ENCODE data around the gene SEMA4G. TPM values are rescaled to one million over a fixed set of nuclear protein-coding genes. Genes with fewer than 3 reads are reported as not detected.
A peak's percentile ranks its signal among the peaks of the same experiment; 100 is the strongest.

The SEMA4G gene
- total and polyA plus RNA-seq, 2 of the 13 experiments (the other 11 are each of a cell fraction or from before 2014, with no cell fraction given): 46.2 to 207 TPM

GRCh38 chr10:100997360-100998182 lies 28.3 kb downstream of the SEMA4G start (continued):
- TF ChIP-seq, protein P1, sequence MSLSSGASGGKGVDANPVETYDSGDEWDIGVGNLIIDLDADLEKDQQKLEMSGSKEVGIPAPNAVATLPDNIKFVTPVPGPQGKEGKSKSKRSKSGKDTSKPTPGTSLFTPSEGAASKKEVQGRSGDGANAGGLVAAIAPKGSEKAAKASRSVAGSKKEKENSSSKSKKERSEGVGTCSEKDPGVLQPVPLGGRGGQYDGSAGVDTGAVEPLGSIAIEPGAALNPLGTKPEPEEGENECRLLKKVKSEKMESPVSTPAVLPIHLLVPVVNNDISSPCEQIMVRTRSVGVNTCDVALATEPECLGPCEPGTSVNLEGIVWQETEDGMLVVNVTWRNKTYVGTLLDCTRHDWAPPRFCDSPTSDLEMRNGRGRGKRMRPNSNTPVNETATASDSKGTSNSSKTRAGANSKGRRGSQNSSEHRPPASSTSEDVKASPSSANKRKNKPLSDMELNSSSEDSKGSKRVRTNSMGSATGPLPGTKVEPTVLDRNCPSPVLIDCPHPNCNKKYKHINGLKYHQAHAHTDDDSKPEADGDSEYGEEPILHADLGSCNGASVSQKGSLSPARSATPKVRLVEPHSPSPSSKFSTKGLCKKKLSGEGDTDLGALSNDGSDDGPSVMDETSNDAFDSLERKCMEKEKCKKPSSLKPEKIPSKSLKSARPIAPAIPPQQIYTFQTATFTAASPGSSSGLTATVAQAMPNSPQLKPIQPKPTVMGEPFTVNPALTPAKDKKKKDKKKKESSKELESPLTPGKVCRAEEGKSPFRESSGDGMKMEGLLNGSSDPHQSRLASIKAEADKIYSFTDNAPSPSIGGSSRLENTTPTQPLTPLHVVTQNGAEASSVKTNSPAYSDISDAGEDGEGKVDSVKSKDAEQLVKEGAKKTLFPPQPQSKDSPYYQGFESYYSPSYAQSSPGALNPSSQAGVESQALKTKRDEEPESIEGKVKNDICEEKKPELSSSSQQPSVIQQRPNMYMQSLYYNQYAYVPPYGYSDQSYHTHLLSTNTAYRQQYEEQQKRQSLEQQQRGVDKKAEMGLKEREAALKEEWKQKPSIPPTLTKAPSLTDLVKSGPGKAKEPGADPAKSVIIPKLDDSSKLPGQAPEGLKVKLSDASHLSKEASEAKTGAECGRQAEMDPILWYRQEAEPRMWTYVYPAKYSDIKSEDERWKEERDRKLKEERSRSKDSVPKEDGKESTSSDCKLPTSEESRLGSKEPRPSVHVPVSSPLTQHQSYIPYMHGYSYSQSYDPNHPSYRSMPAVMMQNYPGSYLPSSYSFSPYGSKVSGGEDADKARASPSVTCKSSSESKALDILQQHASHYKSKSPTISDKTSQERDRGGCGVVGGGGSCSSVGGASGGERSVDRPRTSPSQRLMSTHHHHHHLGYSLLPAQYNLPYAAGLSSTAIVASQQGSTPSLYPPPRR (CRISPR knock-in tag; IDR thresholded peaks at IDR 0.05; ENCODE audit: borderline replicate concordance): no peak
- TF ChIP-seq GATAD2A (CRISPR knock-in tag; IDR thresholded peaks at IDR 0.05) (peak; percentile 17; the same call in 1 of the 2 replicates), DR1 (CRISPR knock-in tag; IDR thresholded peaks at IDR 0.05) (0 out of 2 replicates have a peak, but pooled peaks have one; percentile 34), CC2D1A (CRISPR knock-in tag; IDR thresholded peaks at IDR 0.05) (no peak), ARNTL (CRISPR knock-in tag; IDR thresholded peaks at IDR 0.05) (peak; percentile 27), SP5 (CRISPR knock-in tag; IDR thresholded peaks at IDR 0.05; ENCODE audit: borderline replicate concordance, low read depth) (no peak; the same call in 1 of the 2 replicates), MXD4 (CRISPR knock-in tag; IDR thresholded peaks at IDR 0.05) (peak; percentile 37), ZNF75D (CRISPR knock-in tag; IDR thresholded peaks at IDR 0.05; ENCODE audit: borderline replicate concordance) (no peak), PAXIP1 (CRISPR knock-in tag; conservative IDR thresholded peaks at IDR 0.05) (no peak; the same call in 1 of the 2 replicates), ZNF12 (CRISPR knock-in tag; IDR thresholded peaks at IDR 0.05) (no peak), NCOA2 (CRISPR knock-in tag; IDR thresholded peaks at IDR 0.05) (0 out of 2 replicates have a peak, but pooled peaks have one; percentile 16), ZNF644 (CRISPR knock-in tag; IDR thresholded peaks at IDR 0.05; ENCODE audit: low read depth) (no peak), ZNF761 (CRISPR knock-in tag; conservative IDR thresholded peaks at IDR 0.05) (0 out of 2 replicates have a peak, but pooled peaks have one; percentile 47), ZNF326 (CRISPR knock-in tag; IDR thresholded peaks at IDR 0.05; ENCODE audit: borderline replicate concordance) (no peak), SNRNP70 (IDR thresholded peaks at IDR 0.05; ENCODE audit: low read depth, low read length) (no peak), XRCC5 (optimal IDR thresholded peaks at IDR 0.05; ENCODE audit: low read length) (peak; percentile 73), PRMT3 (CRISPR knock-in tag; IDR thresholded peaks at IDR 0.05; ENCODE audit: borderline replicate concordance, low read depth) (no peak), ZNF282 (IDR thresholded peaks at IDR 0.05; ENCODE audit: partially characterized antibody) (no peak), ZBTB26 (CRISPR knock-in tag; IDR thresholded peaks at IDR 0.05; ENCODE audit: borderline replicate concordance) (no peak; the same call in 1 of the 2 replicates), KMT2B (CRISPR knock-in tag; IDR thresholded peaks at IDR 0.05) (peak; percentile 38), TGIF2 (CRISPR knock-in tag; IDR thresholded peaks at IDR 0.05) (no peak)
